Nephron (organoid): ENCODE results near the gene C19orf47.

Source experiments
- H3K27ac Mint-ChIP-seq, 3 experiments: 2 replicates each; pipeline ENCODE4 v1.8.0; 2020; ENCODE audit warnings: mixed read lengths in 3 of 3, mild to moderate bottlenecking in 2 of 3, moderate library complexity in 1 of 3
- H3K27me3 Mint-ChIP-seq: 2 replicates; pipeline ENCODE4 v1.8.0; 2021; ENCODE audit warnings: low read depth, mild to moderate bottlenecking, moderate library complexity, mixed read lengths
- H3K36me3 Mint-ChIP-seq: 2 replicates; pipeline ENCODE4 v1.8.0; 2020; ENCODE audit warnings: low read depth, mixed read lengths
- H3K4me1 Mint-ChIP-seq: 2 replicates; pipeline ENCODE4 v1.8.0; 2020; ENCODE audit warnings: mixed read lengths
- H3K4me3 Mint-ChIP-seq, 3 experiments: 2 replicates each; pipeline ENCODE4 v1.8.0; 2020; ENCODE audit warnings: mild to moderate bottlenecking in 3 of 3, mixed read lengths in 3 of 3, moderate library complexity in 2 of 3
- H3K9me3 Mint-ChIP-seq: 2 replicates; pipeline ENCODE4 v1.8.0; 2020; ENCODE audit warnings: mixed read lengths
- TF ChIP-seq, protein P1 (sequence below), 3 experiments: fragments of 200-600 bp; sonication (generic); IDR thresholded peaks; one replicate each; pipeline ENCODE4 v1.5.0; 2021; ENCODE audit warnings: antibody characterized with exemption in 3 of 3; ENCODE audit not compliant: unreplicated experiment in 3 of 3

C19orf47 gene

DNA sequence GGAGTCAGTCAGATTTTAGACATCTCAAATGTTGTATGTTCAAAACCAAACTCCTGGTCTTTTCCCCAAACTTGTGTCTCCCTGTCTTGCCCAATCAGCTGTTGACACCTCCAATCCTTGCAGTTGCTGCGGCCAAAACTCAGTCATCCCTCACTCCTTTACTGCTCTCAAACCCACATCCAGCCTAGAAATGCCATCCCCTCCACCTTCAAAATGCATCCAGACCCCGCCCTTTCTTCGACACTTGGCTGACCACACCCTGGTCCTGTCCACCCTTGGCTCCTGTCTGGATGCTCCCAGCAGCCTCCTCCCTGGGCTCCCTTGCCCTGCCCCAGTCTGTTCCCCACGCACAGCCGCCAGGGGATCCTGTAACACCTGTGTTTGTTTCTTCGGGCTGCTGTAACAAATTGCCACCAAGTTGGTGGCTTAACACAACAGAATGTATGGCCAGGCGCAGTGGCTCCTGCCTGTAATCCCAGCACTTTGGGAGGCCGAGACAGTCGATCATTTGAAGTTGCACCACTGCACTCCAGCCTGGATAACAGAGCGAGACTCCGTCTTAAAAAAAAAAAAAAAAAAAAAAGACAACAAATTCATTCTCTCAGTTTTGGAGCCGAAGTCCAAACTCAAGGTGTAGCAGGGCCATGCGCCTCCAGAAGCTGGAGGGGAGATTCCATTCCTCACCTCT, 12.0 kb upstream of the C19orf47 start:
- H3K4me1 Mint-ChIP-seq = peaks cover 29% of the 10 kb centered on the region
- TF ChIP-seq, protein P1, sequence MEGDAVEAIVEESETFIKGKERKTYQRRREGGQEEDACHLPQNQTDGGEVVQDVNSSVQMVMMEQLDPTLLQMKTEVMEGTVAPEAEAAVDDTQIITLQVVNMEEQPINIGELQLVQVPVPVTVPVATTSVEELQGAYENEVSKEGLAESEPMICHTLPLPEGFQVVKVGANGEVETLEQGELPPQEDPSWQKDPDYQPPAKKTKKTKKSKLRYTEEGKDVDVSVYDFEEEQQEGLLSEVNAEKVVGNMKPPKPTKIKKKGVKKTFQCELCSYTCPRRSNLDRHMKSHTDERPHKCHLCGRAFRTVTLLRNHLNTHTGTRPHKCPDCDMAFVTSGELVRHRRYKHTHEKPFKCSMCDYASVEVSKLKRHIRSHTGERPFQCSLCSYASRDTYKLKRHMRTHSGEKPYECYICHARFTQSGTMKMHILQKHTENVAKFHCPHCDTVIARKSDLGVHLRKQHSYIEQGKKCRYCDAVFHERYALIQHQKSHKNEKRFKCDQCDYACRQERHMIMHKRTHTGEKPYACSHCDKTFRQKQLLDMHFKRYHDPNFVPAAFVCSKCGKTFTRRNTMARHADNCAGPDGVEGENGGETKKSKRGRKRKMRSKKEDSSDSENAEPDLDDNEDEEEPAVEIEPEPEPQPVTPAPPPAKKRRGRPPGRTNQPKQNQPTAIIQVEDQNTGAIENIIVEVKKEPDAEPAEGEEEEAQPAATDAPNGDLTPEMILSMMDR (IDR thresholded peaks at IDR 0.05; ENCODE audit: unreplicated experiment in 3 of 3) = no peak
- H3K9me3 Mint-ChIP-seq = no peaks in the 10 kb centered on the region
- peaks cover 3% of the 10 kb centered on the region for H3K36me3 Mint-ChIP-seq
- no peaks in the 10 kb centered on the region for H3K27me3 Mint-ChIP-seq
- H3K4me3 Mint-ChIP-seq = no peak overlapping the region
- no peak overlapping the region for H3K27ac Mint-ChIP-seq

DNA sequence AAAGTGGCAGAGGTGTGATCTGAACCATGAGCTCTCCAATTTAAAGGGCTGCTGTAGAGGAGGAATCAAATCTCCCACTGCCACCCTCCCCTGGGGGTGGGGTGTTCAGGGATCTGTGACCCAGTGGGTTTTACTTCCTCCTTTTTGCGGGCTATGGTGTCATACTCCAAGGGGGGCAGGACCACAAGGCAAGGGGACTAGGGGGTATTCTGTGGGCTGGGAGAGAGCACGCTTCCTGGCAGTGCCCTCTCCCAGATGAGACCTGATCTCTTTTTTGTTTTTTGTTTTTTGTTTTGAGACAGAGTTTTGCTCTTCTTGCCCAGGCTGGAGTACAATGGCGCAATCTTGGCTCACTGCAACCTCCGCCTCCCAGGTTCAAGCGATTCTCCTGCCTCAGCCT, 10.6 kb upstream of the C19orf47 start:
- TF ChIP-seq, protein P1 (IDR thresholded peaks at IDR 0.05; ENCODE audit: unreplicated experiment in 3 of 3) = no peak
- H3K27me3 Mint-ChIP-seq = no peaks in the 10 kb centered on the region
- peaks cover 25% of the 10 kb centered on the region for H3K4me1 Mint-ChIP-seq
- H3K36me3 Mint-ChIP-seq = peaks cover 3% of the 10 kb centered on the region
- no peak overlapping the region for H3K27ac Mint-ChIP-seq
- H3K4me3 Mint-ChIP-seq = no peak overlapping the region
- H3K9me3 Mint-ChIP-seq = no peaks in the 10 kb centered on the region

DNA sequence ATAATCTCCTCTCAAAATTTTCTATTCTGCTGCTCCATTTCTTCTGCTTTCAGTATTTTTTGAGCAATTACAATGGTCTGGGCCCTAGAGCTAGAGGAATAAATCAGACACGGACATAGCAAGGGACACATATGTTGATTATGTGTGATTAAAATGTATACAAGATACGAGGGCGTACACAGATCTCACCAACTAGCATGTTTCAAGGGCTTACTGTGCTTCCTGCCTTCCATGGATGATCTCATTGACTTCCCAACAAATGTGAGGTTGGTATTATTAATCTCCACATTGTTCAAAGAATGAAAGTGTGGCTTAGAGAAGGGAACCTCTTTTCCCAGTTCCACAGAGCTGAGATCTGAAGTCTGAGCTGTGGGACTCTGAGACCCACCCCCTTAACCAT, 9.4 kb upstream of the C19orf47 start:
- TF ChIP-seq, protein P1 (IDR thresholded peaks at IDR 0.05; ENCODE audit: unreplicated experiment in 3 of 3) = no peak
- Mint-ChIP-seq H3K27me3 (no peaks in the 10 kb centered on the region), H3K4me1 (peaks cover 19% of the 10 kb centered on the region), H3K9me3 (no peaks in the 10 kb centered on the region), H3K4me3 (no peak overlapping the region), H3K36me3 (no peaks in the 10 kb centered on the region), H3K27ac (peak overlapping the region; percentile 27 to 57 (median 39))

DNA sequence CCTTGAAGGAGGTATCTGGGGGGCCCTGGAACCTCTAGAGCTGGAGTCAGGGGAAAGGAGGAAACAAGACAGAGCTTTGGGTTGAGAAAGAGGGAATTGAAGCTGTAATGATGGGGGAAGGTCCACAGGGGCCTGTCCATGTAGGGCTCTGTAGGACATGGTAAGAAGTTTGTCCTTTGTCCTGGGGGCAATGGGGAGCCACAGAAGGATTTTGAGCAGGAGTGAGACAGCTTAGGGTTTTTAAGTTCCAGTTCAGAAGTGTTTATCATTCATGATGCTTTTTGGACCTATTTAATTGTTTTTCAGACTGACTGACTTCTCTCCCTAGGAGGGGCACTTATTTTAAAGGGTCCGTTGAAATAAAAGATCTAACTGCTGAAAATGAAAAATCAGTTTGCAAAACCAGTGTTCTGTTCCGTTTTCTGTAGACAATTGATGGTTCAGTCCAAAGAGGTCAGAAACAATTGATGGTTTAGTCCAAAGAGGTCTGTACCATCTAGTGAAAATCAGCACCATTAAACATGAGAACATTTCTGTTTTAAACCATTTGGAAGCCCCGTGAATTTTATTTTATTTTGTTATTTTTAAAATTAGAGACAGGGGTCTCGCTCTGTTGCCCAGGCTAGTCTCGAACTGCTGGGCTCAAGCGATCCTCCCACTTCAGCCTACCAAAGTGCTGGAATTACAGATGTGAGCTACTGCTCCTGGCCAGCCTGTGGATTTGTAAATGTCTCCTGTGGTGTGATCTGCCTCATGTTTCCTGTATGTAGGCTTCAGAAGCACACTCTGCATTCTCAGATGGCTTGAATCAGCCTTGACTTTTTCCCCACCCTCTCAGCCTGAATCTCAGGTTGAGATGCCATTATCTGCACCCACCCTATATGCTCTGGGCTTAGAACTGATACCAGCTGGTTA, 8.7 kb upstream of the C19orf47 start:
- Mint-ChIP-seq H3K27ac (peak overlapping the region; percentile 27 to 57 (median 39)), H3K4me1 (peaks cover 19% of the 10 kb centered on the region), H3K36me3 (no peaks in the 10 kb centered on the region), H3K27me3 (no peaks in the 10 kb centered on the region), H3K4me3 (no peak overlapping the region), H3K9me3 (no peaks in the 10 kb centered on the region)
- TF ChIP-seq, protein P1 (IDR thresholded peaks at IDR 0.05; ENCODE audit: unreplicated experiment in 3 of 3) = no peak

DNA sequence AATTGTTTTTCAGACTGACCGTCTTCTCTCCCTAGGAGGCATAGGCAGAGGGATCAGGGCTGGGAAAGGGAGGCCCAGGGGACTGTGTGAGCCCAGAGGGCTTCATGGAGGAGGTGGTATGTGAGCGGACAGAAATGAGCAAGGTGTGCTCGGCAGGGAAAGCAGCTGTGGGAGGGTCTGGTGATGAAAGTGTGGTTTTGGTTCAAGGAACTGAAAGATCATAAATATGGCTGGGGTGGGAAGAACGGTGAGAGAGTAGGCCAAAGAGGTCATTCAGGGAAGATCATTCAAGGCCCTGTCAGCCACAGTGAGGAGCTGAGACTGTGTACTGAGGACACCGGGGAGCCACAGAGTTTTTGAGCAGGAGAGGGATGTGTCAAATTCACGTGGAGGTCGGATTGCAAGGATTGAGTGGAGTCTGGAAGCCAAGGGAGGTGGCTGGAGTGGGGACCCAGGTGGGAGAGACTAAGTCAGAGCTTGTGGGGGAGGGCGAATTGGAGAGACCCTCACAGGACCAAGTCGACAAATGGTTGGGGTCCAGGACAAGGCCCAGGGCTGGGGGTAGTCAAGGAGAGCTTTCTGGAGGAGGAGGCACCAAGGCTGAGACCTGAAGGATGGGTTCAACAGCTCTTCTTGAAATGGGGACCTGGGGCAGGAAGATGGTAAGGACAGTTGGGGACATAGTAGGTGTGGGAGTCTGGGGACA, 7.9 kb upstream of the C19orf47 start:
- Mint-ChIP-seq H3K9me3 (no peaks in the 10 kb centered on the region), H3K4me1 (peaks cover 24% of the 10 kb centered on the region), H3K4me3 (no peak overlapping the region), H3K27ac (peak overlapping the region in 2 of 3 experiments; percentile 24 to 80), H3K36me3 (no peaks in the 10 kb centered on the region), H3K27me3 (no peaks in the 10 kb centered on the region)
- TF ChIP-seq, protein P1 (IDR thresholded peaks at IDR 0.05; ENCODE audit: unreplicated experiment in 3 of 3) = no peak
